Stimulated activated CD4-positive, alpha-beta T cell treated with anti-CD3 and anti-CD28 coated beads, Interleukin-4, amount 100 ng/mL, for 1 hour (primary cell): ENCODE measurements around the gene ACP3.
"Not testable (repeated sequence)": the region's sequence is repeated elsewhere in the genome, so short reads cannot be mapped to it uniquely, and the experiment has no call there.

Experiments
- DNase-seq: peaks from one replicate; pipeline ENCODE4 v3.0.0-alpha.2; 2020

Gene ACP3, protein sequence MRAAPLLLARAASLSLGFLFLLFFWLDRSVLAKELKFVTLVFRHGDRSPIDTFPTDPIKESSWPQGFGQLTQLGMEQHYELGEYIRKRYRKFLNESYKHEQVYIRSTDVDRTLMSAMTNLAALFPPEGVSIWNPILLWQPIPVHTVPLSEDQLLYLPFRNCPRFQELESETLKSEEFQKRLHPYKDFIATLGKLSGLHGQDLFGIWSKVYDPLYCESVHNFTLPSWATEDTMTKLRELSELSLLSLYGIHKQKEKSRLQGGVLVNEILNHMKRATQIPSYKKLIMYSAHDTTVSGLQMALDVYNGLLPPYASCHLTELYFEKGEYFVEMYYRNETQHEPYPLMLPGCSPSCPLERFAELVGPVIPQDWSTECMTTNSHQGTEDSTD

GRCh38 chr3:132317229-132317948 is at the start of gene ACP3:
TSS of gene ACP3 (plus strand) at chr3:132317407. CDS start at chr3:132317457, 50 bp downstream.
- no peak for DNase-seq

- no peak for DNase-seq
These were observed 48.3 kb upstream of the ACP3 start for GRCh38 chr3:132268956-132269355.

DNA sequence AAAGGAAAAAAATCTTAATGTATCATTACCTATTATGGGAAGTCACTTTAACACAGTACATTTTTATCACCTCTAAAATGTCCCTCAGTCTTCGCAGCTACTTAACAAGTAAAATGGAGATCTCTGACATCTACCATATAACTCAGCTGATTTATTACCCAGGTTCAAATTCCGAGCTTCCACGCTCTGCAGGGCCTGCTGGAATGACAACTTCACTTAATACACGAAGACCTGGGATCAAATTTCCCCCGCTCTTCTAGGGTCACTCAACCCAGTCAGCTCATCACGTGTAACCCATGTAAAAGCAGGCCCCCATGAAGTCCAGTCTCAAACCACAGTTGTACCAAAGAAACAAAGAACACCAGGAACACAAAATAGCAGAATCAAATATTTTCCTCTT is 44.2 kb upstream of the ACP3 start:
- DNase-seq, result no peak

DNA sequence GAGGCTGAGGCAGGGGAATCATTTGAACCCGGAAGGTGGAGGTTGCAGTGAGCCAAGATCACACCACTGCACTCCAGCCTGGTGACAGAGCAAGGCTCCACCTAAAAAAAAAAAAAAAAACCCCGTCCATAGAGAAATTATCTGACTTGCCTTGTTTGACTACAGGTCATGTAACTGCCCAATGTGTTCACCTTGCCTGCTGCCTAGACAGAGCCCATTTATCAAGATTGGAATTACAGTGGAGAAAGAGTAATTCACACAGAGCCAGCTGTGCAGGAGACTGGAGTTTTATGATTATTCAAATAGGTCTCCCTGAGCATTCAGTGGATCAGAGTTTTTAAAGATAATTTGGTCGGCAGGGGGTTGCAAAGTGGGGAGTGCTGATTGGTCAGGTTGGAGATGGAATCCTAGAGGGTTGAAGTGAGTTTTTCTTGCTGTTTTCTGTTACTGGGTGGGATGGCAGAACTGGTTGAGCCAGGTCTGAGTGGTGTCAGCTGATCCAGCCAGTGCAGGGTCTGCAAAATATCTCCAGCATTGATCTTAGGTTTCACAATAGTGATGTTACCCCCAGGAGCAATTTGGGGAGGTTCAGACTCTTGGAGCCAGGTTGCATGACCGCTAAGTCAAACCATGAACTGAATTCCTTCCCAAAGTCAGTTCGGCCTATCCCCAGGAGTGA is 40.8 kb upstream of the ACP3 start:
- DNase-seq, result no peak

DNA sequence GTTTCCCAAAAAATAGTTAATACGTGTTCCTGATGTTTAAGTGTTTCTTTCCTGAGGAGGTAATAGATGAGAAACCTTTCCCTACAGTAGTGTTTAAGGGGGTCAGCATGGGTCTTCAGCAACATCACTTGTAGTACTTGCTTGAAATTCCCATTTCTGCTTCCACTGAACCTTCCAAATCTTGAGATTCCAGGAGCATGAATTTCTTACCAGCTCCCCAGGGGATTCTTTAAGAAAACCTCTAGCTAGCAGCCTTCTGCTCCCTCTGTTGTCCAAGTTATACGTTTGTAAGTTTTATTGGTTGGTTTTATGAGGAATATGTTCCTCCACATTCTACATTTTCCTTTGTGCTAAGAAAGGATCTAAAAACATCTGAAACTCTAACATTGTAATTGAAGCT is 38.2 kb upstream of the ACP3 start:
- no peak for DNase-seq

GRCh38 chr3:132283440-132283839 is 33.8 kb upstream of the ACP3 start:
- no peak for DNase-seq

GRCh38 chr3:132283916-132284405 is 33.2 kb upstream of the ACP3 start:
- no peak for DNase-seq

- DNase-seq, result no peak
These were observed 32.2 kb upstream of the ACP3 start for GRCh38 chr3:132284781-132285619.

- DNase-seq, result no peak
These were observed 31.6 kb upstream of the ACP3 start for GRCh38 chr3:132285620-132285945.

DNA sequence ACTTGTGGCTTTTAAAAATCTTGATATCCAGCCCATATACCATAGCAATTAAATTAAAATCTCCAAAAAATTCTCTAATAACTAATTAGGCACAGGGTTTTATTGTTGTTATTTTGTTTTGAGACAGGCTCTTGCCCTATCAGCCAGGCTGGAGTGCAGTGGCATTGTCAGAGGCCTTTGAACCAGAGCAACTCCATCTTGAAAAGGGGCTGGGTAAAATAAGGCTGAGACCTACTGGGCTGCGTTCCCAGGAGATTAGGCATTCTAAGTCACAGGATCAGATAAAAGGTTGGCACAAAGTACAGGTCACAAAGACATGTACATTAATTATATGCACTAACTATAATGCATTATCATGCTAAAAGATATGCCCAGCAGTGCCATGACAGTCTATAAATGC is 31.2 kb upstream of the ACP3 start:
- DNase-seq, result no peak

GRCh38 chr3:132288357-132288756 is 28.9 kb upstream of the ACP3 start:
- no peak for DNase-seq

DNA sequence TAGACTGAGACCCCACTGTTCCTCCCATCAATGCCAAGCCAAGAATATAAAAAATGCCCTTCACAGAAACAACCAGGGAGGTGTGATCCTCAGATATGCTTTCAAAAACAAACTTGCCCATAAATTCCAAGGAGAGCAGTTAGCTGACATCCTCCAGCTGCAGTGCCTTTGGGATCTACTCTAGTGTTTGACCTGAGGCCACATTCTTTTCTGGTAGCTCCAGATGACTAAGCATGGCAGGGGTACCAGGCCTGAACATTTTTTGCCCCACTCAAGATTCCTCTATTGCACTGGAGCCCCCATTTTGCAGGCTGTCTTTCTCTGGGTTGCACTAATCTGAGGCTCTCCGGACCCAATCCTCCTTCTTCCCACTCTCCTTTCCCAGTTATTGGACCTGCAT is 27.9 kb upstream of the ACP3 start:
- no peak for DNase-seq

GRCh38 chr3:132290833-132291232 is 26.4 kb upstream of the ACP3 start:
- no peak for DNase-seq

DNA sequence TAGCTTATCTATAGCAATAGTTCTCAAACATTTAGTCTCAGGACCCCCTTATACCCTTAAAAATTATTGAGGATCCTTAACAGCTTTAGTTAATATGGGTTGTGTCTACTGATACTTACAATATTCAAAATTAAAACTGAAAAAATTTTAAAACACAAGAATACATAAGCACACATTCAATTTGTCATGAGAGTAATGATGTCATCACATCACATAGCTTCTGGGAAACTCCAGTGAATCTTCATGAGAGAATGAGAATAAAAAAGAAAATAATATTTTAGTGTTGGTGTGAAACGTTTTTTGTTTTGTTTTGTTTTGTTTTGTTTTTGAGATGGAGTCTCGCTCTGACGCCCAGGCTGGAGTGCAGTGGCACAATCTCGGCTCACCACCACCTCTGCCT is 25.2 kb upstream of the ACP3 start:
- no peak for DNase-seq

- DNase-seq, result no peak
These were observed 24.0 kb upstream of the ACP3 start for GRCh38 chr3:132293251-132293650.

GRCh38 chr3:132294906-132295305 is 22.3 kb upstream of the ACP3 start:
- no peak for DNase-seq

DNA sequence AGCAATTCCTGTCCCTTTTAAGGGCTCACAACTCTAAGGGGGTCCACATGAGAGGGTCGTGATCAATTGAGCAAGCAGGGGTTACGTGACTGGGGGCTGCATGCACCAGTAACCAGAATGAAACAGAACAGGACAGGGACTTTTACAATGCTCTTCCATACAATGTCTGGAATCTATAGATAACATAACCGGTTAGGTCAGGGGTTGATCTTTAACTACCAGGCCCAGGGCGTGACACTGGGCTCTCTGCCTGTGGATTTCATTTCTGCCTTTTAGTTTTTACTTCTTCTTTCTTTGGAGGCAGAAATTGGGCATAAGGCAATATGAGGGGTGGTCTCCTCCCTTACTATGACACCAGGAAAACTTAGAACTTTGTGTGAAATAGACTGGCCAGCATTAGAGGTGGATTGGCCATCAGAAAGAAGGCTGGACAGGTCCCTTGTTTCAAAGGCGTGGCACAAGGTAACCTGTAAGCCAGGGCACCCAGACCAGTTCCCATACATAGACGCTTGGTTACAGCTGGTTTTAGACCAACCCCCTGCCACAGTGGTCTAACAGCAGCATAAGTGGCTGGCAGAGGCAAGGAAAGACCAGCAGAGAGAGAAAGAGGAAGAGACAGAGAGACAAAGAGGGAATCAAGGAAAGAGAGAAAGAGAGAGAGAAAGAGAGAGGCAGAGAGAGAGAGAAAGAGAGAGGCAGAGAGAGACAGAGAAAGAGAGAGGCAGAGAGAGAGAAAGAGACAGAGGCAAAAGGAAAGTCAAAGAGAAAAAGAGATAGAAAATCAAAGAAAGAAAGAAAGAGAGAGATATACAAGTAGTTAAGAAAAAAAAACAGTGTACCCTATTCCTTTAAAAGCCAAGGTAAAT is 13.6 kb upstream of the ACP3 start:
- not testable (repeated sequence) for DNase-seq

GRCh38 chr3:132304351-132304750 is 12.9 kb upstream of the ACP3 start:
- DNase-seq, result not testable (repeated sequence)

- not testable (repeated sequence) for DNase-seq
These were observed 7.2 kb upstream of the ACP3 start for GRCh38 chr3:132310057-132310456.

DNA sequence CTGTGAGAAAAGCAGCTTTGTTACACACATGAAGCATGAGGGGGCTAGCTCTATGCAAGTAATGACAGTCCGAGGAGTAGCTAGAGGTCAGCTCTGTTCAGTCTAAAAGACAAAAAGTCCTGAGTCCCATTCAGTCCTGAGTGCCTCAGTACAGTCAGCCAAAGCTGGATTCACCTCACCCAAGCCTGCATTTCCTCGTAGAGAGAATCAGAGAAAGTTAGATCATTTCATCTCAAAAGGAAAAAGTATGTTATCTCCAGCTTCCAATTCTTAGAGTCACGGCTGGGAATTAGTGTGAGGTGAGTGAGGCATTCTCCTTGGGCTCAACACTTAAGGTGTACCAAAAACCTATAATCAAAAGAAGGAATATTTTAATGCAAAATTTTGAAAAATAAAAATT is 5.9 kb upstream of the ACP3 start:
- no peak for DNase-seq

GRCh38 chr3:132311841-132312240 is 5.4 kb upstream of the ACP3 start:
- no peak for DNase-seq

DNA sequence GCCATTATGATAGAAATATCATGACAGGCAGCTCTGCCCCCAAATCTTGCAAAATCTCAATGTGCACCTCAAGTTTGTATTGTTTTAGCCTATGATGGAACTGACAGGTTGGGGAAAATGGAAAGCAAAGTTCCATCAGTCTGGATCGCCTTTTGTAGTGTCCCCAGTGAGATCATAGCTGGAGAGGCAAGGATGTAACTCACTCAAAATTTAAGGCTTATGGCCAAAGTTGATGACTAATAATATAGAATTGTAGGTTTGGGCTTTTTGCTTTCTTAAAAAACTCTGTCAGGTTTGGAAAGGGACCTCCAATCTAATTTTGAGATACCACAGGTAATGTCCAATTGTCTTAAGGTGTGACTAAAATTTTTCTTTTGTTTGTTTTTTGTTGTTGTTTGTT is 1.4 kb upstream of the ACP3 start:
- no peak for DNase-seq
